Limb (tissue), 2 donors: ENCODE results near the gene UBL5.
A peak's percentile ranks its signal among the peaks of the same experiment; 100 is the strongest.
"Not testable (repeated sequence)": the region's sequence is repeated elsewhere in the genome, so short reads cannot be mapped to it uniquely, and the experiment has no call there.

Experiments used
- DNase-seq, 2 donors: peaks; one replicate each; pipeline ENCODE4 v3.0.0-alpha.2; 2016; ENCODE audit errors: extremely low spot score in 2 of 2

UBL5 gene

DNA sequence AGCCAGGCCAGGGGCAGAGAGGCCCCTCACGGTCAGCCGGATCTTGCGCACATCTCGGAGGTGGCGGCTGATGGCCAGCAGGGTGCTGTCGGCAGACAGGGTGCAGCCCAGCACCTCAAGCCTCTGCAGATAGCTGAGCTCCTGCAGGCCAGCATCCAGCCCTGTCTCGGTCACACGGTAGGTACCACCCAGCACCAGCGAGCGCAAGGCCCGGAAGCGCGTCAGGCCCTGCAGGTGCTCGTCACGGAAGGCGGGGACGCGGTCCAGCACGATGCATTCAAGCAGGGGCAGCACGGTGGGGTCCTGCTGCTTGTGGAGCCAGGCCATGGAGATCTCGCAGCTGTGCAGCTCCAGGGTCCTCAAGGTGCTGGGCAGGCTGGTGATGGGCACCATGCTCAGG, 16.6 kb upstream of the UBL5 start:
- no peak for DNase-seq

DNA sequence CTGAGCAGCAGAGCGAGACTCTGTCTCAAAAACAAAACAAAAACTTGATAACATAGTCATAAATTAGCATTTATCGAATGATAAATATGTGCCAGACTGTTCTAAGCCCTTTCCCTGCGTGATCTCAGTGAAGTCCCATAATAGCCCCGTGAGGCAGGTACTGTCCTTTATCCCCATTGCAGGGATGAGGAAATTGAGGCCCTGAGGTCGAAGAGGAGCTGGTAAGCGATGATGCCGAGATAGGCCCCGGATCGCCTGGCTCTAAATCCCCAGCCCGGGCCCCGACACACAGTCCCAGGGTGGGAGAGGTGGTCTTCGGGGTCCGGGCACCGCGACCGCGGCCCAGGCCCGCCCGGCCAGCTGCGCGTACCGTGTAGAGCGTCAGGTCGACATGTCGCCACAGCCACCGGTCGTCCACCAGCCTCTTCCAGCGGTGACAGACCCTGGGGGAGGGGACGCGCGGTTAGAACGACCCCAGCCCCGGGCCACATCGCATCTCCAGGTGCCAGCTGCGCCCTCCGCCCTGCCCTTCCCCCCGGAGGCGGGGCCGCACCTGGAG, 9.5 kb upstream of the UBL5 start:
- no peak for DNase-seq

DNA sequence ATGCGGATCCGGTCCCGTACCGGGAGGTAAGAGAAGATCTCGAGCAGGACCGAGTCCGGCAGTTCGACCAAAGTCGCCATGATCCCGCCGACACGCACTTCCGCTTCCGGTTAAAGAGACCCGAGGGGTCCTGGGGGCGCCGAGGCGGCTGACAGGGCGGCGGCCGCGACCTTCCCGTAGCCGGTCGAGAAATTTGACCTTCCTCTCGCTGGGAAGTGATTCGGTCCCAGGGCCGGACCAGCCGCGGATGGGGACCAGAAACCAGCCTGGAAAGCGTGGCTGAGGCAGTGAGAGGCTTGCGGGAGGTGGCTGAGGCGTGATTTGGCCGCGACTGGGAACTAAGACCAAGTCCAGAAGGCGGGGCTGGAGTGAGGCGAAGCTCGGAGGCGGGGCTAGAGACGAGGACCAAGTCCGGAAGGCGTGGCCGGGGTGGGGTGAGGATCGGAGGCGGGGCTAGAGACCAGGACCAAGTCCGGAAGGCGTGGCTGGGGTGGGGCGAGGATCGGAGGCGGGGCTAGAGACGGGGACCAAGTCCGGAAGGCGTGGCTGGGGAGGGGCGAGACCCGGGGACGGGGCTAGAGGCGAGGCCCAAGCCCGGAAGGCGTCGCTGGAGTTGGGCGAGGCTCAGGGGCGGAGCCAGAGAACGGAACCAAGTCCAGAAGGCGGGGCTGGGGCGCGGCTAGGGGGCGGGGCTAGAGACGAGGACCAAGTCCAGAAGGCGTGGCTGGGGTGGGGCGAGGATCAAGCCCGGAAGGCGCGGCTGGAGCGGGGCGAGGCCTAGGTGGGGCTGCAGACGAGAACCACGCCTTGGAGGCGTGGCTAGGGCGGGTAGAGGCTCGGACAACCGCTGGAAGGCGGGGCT, 8.8 kb upstream of the UBL5 start, which contains the start of gene FBXL12:
Gene FBXL12 (minus strand): TSS at position 346 of the 862 bp plus-strand sequence. CDS start 266 bp downstream, at position 80.
- peak; percentile 100 for DNase-seq

DNA sequence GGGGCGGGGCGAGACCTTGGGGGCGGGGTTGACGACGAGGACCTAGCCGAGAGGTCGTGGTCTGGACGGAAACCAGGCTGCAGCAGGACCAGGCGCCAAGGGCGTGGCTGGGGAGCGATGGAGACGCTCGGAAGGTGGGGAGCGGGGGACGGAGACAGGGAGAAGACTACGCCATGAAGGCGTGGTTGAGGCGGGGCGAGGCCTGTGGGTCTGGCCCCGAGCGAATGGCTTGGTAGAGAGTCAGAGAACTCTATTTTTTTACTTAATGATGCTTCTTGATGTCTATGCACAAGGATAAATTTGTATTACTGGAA, 8.2 kb upstream of the UBL5 start:
- no peak for DNase-seq

DNA sequence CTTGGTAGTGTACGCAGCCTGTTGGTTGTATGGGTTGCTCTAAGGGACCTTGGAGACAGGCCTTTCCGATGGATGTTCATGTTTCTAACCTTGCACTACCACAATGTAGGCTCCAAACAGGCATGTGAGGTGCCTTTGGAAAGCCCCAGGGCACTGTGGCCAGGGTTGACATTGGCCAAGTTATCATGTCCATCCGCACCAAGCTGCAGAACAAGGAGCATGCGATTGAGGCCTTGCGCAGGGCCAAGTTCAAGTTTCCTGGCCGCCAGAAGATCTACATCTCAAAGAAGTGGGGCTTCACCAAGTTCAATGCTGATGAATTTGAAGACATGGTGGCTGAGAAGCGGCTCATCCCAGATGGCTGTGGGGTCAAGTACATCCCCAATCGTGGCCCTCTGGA, 7.7 kb upstream of the UBL5 start:
- DNase-seq: not testable (repeated sequence)

DNA sequence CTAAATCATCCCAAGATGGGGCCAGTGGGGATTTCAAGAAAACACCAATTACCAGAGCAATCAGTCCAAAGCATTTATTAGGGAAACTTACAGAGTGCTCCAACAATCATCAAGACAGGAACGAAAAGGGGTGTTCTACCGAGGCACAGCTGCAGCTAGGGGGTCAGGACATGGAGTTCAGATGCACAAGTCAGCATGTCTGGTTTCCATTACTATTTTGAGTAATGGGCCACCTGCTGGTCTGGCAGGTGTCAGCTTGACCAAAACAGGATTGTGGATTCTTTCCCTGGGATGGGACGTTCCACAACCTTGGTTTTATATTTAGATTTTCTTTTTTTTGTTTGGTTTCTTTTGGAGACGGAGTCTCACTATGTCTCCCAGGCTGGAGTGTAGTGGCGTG, 3.9 kb upstream of the UBL5 start:
- DNase-seq: no peak

DNA sequence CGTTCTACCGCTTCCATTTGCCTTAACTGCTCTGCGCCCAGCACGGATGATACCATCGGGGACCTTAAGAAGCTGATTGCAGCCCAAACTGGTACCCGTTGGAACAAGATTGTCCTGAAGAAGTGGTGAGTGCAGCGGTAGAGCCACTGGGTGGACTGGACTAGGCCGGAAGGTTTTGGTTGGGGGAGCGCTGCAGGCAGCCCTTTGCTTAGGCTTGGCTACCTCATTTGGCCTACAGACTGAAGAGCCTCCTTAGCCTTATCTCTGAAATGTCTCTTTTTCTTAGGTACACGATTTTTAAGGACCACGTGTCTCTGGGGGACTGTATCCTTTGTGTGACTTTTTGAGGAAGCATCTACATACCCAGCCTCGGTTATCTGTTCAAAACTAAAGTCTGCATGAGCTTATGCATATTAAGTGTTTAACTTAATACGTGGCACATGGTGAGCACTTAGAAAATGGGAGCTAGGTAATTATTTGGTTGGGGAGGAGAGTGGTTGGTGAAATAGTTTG, 889 bp downstream of the UBL5 start:
- no peak for DNase-seq

DNA sequence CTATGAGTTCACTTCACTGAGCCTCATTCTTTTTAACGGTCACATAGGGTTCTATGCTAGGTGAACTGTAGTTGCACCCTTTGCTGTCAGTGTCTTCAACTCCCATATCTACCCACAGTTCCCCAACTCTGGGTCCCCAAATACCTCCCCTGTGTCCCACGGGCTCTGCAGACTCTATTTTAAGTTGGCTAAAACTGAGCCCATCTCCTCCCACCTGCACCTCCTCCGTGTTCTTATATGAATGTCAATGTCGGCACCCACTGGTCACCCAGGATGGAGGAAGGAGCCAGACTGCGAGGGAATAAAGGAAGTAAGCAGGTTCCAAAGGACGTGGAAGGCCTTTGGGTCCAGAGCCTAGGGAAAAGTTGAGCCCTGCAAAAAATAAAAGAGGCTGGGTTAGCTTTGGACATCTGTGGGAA, 6.6 kb downstream of the UBL5 start:
- DNase-seq: no peak

DNA sequence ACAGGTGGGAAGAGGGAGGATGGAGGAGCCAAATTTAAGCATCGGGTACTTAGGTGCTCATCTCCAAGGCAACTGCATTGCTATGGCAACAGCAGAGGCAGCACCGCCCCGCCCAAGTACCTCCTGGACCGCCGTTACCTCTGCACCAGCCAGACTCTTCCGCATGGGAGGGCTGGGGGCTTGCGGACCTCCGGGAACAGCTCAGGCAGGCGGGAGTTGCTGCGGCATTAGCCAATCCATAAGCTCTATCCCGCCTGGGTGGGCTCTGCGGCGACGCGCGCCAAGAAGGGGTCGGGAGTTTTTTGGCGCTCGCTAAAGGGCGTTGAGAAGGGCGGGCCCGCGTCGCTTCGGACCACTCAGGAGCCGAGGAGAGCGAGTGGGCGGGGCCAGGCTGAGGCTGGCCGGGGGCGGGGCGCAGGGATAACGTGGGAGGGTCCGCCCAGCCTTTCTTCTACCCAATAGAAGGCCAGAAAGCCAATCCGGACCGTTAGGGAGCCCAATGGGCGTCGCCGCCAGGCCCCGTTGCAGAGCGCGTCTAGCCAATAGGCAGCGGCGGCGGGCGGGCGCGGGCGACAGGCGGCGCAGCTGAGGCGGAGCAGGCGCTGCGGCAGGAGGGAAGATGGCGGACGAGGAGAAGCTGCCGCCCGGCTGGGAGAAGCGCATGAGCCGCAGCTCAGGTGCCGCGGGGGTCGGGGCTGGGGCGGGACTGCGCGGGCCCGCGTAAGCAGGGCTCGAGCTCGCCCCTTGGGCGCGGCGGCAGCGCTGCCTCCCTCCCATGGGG, 7.2 kb downstream of the UBL5 start, which contains the start of gene PIN1:
Gene PIN1 (plus strand): TSS at position 593 of the 781 bp plus-strand sequence. CDS start 27 bp downstream, at position 620.
- peak; percentile 99 to 100 for DNase-seq

DNA sequence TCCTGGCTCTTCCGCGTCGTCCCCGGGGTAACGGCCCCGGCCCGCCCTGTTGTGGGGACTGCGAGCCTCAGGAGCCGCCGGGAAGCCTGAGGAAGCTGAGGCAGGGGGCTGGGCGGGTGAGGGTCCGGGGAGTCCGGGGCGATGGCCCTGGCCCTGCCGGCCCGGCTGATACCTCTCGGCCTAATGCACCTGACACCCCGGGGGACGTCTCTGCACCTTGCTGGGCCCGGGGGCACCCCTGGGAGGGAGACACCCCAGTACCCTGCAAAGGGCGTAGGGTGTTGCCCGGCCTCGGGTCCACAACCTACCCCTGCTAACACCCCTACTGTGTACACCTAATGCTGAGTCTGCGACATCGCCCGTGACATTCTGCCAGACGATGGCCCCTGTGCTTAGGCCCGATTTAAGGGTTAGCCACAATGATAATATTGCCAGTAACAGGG, 7.8 kb downstream of the UBL5 start:
- DNase-seq: no peak

DNA sequence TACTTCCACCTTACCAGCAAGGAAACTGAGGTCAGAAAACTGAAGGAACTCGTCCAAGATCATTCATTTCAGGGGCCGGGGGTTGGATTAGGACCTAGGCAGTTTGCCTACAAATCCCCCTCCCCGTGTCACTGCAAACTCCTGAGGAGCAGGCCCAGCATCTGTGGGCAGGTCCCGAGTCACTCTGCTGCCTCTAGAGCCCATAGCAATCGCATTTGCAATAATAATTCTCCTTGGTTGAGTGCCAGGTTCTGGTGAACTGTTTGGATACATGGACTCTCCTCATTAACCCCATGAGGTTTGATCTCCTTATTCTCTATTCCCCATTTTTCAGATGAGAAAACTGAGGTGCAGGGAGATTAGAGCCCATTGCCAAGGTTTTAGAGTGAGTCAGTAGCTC, 8.3 kb downstream of the UBL5 start:
- DNase-seq: no peak

DNA sequence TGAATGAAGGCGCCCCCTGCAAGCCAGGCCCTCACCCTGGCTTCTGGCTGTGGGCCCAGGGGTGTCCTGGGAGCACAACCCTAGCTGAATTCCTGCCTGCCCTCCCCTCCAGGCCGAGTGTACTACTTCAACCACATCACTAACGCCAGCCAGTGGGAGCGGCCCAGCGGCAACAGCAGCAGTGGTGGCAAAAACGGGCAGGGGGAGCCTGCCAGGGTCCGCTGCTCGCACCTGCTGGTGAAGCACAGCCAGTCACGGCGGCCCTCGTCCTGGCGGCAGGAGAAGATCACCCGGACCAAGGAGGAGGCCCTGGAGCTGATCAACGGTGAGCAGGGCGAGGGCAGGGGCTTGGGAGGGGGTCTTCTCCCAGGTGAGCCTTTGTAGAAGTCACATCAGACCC, 10.6 kb downstream of the UBL5 start:
- no peak for DNase-seq

DNA sequence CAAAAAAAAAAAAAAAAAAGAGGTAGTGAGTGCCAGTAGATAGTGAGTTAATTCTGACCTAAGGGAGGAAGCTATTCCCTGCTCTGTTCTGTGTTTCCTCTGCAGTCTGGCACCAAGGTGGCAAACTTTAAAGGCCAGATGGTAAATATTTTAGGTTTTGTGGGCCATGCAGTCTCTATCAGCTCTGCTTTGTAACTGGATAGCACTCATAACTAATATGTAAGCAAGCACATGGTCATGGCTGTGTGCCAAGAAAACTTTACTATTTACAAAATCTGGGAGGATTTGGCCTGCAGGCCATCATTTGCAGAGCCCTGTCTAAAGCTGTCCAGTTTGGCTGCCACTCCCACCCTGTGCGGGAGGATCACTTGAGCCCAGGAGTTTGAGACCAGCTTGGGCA, 11.7 kb downstream of the UBL5 start:
- no peak for DNase-seq

DNA sequence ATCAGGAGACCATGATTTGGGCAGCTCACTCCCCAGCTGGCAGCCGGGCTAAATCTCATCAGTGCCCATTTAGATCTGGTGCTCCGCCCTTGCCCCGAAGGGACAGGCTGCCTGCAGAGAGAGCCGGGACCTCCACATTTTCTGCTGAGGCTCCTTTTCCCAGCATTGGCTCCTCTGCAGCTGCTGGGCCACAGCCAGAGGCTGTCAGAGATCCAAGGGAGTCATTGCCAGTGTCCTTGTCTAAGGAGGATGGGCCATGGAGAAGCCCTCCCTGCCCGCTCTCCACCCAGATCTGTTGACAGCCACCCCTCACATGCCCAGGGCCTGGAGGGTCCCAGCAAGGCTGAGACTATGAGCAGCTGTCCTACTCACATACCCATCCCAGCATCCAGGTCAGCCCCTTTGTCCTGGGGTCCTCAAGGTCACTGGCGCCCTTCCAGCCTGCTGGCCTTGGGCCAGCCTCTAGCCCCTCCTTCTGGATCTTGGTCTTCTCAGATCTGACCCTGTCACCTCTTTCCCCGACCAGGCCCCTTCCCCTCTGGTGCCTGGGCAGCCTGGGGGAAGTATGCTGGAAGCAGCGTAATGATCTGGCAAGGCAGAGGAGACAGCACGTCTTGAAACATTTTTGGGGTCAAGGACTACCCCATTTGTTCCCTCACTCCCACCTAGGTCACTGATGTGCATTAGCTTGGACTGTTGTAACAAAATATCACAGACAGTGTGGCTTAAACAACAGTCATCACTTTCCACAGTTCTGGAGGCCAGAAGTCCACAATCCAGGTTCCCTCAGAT, 15.3 kb downstream of the UBL5 start:
- no peak for DNase-seq

DNA sequence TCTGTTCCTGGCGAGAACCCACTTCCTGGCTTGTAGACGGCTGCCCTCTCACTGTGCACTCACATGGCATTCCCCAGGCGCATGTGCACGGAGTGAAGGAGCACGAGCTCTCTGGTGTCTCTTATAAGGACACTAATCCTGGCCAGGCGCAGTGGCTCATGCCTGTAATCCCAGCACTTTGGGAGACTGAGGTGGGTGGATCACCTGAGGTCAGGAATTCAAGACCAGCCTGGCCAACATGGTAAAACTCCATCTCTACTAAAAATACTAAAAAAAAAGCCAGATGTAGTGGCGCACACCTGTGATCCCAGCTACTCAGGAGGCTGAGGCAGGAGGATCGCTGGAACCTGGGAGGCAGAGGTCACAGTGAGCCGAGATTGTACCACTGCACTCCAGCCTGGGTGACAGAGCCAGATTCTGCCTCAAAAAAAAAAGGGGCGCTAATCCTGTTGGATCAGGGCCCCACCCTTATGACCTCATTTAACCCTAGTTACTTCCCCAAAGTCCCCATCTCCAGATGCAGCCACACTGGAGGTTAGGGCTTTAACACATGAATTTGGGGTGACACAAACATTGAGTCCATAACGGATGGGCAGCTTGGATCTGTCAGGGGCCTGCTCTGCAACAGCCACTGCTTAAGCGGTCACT, 16.0 kb downstream of the UBL5 start:
- DNase-seq: not testable (repeated sequence)

DNA sequence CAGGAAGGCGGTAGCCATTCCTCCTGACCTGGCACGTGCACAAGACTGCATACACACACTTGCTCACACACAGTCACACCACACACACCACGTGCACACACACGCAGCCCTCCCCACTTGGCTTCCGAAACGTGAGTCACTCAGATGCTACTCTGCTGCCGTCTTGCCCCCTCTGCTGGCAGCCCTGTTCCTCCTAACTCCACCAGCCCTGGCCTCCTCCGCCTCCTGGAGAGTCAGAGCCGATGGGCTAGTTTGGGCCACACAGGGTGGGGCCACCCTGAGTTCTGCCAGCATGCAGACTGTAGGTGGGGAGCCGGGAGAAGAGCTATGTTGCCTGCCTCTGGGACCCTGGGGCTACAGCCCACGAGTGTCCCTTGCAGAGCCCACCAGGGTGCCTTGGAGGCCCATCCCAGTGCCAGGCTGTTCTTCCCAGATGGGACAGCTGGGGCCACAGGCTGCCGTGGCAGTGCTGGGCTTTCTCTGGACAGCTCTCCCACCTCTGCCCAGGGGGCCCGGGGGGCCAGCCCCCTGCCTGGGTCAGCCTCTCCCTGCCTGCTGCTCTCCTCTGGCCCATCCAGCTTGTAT, 19.5 kb downstream of the UBL5 start:
- DNase-seq: no peak

DNA sequence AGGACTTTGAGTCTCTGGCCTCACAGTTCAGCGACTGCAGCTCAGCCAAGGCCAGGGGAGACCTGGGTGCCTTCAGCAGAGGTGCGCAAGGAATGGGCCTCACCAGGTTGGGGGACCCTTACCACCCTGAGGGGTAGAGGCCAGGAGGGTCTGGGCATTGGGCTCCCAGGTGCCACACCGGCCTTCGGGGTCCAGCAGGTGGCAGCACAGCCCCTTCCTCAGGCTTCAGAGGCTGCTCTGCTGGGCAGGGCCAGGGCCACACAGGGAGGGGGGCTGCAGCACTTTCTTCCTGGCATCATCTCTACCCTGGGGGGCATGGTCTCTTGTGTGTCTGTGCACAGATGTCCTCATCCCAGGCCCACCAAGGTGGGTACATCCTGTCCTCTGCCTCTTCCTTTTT, 20.3 kb downstream of the UBL5 start:
- DNase-seq: peak in 1 of 2 donors; percentile 67

DNA sequence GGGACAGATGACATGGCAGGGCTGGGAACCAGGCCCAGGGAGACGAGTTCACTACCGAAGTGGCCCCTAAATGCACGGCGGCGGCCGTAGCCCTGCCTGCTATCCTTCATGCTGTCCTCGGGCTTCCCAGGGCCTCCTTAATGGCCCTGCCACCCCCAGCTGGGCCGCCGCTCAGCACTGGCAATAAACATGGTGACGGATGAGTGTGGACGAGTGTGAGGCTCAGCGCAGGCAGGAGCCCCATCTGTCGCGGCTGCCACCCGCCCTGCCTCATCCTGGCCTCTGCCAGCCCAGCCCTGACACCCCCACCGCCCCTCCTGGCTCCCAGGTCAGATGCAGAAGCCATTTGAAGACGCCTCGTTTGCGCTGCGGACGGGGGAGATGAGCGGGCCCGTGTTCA, 21.0 kb downstream of the UBL5 start:
- peak in 1 of 2 donors; percentile 53 for DNase-seq

DNA sequence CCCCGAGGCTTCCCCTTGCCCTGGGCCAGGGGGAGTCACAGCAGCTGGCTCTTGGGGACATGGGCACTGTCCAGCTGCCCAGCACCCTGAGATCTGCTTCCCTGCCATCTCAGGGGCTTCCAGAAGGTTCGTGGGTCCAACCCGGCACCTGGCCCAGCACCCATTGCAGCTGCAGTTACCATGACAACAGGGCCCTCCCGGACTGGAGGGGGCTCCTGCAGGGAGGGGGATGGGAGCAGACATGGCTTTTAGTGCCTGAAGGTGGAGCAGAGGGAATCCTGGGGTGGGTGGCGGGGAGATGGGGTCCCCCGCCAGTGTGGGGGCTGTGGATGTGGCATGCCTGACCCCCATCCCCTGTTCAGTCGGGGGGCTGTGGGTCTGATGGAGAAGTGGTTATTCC, 22.1 kb downstream of the UBL5 start:
- no peak for DNase-seq

DNA sequence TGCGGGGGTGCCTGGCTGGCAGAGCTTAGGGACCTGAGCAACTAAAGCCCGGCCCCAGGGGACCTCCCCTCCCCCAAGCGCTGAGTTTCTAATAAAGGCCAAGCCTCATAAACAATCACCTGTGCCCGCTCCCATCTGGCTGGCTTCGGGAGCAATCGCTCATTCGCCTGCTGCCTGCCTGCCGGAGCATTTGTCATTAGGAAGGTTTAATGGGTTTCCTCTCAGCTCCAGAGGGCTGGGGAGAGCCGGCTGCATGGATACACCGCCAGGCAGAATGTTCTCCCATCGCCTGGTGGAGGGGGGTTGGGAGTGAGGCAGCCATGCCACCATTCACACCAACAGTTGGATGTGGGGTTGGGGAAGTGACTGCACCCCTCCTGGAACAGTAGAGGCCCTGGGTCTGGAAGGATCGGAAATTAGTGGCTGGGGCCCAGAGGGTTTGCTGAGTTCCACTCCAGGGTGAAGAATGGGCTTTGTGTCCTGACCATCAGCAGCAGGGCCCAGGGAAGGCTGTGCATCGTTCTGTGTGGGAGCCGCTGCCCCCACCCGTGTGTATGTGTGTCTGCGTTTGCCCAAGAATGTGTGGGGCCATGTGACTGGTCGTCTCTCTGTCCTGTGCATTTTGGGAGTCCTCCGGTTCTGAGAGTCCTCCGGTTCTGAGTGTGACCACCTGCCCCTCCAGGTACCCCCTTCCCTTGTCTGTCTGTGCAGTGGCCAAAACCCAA, 22.7 kb downstream of the UBL5 start:
- DNase-seq: peak in 1 of 2 donors; percentile 69
